HG02938 (cell line): ENCODE data around the gene COA8.
"Not testable (repeated sequence)": the region's sequence is repeated elsewhere in the genome, so short reads cannot be mapped to it uniquely, and the experiment has no call there.

ENCODE experiments used
- ATAC-seq: cut with Tn5 transposase; IDR thresholded peaks from one replicate; pipeline ENCODE4 v1.9.1; 2021; ENCODE audit warnings: mild to moderate bottlenecking, moderate library complexity; ENCODE audit not compliant: unreplicated experiment

Gene COA8

DNA sequence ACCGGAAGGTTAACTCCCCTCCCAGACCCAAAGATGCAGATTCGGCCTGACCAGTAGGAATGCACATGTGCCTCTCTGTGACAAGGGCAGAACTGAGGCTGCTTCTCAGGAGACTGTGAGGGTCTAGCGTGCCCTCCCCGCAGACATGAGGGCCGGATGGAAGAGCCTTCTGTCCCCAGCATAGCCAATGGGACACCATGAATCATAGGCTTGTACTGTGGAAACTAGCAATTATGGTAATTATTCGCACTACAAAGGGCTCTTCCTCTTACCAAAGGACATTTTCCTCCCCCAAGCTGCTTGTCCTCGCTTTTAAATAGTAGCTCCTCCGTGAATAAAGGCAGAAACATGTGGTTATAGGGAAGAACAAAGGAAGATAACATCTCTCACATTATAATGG lies 6.2 kb downstream of the COA8 start:
- ATAC-seq = no peak

GRCh38 chr14:103569408-103569807 lies 6.6 kb downstream of the COA8 start:
- no peak for ATAC-seq

DNA sequence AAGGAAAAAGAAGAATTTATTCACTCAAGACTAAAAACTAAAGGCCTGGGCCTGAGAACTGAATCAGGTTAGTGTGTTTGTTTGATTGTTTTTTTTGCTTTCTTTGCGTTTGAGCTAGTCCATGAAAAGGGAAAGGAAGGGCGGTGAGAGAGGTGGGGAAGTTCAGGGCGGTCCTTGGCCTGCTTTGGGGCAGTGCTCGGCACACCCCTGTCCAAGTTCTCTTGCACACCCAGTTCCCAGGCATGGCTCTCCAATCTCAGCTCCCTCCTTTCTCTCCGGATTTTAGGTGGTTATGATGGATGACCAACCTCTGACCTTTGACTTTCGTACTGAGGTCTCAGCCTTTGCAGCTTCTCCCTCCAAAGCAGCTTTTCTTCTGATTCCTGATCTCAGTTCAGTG lies 11.3 kb downstream of the COA8 start:
- no peak for ATAC-seq

DNA sequence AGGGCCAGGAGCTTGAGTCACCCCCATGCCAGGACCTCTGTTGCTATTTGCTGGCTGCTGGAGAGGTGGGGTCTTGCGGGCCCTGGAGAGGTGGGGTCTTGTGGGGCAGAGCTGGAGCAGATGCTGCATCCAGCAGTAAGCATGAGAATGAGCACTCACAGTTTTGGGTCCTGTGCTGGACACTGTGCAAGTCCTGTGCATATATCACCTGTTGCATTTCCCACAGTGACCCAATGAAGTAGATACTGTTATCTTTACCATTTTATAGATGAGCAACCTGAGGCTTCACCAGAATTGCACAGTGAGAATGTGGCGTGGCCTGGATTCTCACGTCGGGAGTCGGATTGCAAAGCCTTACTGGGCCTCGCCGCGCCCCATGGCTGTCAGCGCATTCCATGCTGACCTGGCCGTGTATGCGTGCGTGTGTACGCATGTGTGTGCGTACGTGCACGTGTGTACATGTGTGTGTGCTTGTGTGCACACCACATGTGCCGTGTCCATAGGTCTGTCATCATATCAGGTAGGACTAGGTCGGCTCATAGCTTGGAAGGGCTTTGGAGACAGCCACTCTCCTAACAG lies 12.0 kb downstream of the COA8 start:
- ATAC-seq = no peak

GRCh38 chr14:103576371-103577024 lies 13.7 kb downstream of the COA8 start:
- no peak for ATAC-seq

GRCh38 chr14:103578401-103579075 lies 15.8 kb downstream of the COA8 start:
- no peak for ATAC-seq

DNA sequence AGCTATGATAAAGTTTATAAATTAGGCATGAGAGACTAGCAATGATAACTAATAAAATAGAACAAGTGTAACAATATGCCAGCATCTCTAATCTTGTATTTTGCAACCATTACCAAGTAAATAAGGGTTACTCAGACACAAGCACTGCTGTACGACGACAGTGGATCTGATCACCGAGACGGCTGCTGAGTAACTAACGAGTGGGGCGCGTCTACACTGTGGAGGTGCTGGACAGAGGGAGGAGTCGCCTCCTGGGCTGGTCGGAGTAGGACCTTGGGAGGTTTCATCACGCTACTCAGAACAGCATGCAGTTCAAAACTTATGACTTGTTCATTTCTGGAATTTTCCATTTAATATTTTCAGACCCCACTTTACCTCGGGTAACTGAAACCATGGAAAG lies 18.4 kb downstream of the COA8 start:
- no peak for ATAC-seq

DNA sequence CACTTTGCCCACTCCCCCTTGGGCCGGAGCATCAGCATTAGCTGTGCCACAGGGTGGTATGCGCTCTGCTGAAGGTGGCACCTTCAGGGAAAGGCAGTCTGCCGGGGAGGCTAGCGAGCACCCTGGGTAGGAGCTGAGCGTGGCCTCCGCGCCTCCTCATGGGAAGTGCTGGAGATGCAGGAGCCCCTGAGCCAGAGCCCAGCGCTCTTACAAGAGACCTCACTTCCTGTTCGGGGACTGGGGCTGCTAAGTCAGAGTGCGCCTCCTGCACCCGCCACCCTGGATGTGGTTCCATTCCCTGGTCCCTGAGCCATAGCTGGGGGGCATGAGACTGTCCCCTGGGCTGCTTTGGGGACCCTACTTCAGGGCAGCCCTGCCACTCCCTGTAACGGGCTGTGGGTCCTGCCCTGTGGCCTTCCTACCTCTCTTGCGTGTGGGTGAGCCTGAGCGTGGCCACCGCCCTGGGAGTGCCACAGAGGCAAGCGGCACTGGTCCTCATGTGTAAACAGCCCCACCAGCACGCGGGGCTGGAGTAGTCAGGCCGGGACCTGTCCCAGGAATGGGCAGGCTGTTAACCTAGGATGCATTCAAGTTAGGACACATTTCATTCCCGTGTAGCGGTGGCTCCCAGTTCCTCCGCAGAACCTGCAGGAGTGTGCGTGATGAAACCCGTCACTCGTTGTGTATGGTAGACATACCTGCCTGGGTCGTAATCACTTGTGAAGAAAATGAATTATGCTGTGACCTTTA lies 19.4 kb downstream of the COA8 start:
- ATAC-seq = no peak

DNA sequence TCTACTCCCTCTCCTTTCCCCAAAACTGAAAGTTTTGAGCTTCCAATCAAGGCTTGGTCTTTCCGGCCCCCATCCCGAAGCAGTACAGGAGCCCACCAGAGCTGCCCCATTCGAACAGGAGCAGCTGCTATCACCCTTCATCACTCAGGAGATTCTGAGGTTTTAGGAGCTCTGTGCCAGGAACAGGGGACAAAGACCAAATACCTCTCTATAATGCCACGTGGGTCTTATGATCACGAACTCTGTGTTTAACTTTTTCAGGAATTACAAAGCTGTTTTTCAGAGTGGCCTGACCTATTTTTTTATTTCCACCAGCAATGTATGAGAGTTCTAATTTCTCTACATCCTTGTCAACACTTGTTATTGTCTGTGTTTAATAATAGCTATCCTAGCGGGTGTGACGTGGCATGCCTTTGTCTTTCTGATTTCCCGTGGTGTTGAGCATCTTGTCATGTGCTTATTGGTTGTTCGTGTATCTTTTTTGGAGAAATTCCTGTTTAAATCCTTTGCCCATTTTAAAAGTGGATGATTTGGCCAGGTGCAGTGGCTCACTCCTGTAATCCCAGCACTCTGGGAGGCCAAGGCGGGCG lies 21.7 kb downstream of the COA8 start:
- no peak for ATAC-seq

GRCh38 chr14:103593577-103593976 lies 30.8 kb downstream of the COA8 start:
- ATAC-seq = peak; percentile 73

GRCh38 chr14:103594265-103594664 lies 31.5 kb downstream of the COA8 start:
- ATAC-seq = no peak

DNA sequence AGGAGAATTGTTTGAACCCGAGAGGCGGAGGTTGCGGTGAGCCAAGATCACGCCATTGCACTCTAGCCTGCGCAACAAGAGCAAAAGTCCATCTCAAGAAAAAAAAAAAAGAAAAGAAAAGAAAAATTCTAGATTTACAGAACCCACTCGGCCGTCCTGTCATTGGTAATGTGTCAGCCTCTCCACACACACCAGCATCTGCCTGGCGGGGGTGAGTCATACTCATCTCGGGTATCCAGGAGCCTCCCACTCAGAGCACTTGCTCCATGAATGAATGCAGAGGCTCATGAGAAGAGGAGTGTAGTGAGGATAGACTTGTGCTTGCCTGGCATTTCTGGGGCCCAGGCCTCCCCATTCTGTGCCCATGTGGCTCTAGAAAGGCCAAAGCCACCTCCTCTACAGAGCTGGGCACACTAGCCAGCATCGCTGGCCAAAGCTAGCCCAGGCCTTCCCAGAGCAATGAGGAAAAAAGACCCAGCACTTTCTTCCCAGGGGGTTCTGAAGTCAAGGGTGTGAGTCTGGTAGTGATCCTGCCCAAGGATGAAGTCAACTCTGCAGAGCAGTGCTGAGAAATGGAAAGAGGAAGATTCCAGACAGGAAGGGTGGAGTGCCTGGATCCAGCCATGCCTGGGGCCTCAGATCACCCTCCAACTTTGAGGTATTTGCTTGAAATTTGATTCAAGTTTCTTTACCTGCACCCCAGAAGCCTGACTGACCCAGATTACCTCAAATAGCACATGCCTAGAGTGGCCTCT lies 35.0 kb downstream of the COA8 start:
- no peak for ATAC-seq

DNA sequence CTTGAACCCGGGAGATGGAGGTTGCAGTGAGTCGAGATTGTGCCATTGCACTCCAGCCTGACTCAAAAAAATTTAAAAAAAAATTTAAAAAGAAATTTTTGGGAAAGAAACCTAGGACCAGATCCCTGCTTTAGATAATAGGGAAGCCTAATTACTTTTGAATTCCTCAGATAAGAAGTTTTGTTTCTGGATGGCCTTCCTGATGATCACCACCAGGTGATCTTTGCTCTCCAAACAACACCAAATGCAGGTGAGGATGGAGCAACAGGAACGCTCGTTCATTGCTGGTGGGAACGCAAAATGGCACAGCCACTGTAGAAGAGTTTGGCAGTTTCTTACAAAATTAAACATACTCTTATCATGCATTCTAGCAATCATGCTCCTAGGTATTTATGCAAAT lies 37.7 kb downstream of the COA8 start:
- ATAC-seq = no peak

- ATAC-seq = no peak
Measured at GRCh38 chr14:103604620-103605019, 41.9 kb downstream of the COA8 start.

- peak; percentile 75 for ATAC-seq
Measured at GRCh38 chr14:103606963-103607668, 44.4 kb downstream of the COA8 start.

DNA sequence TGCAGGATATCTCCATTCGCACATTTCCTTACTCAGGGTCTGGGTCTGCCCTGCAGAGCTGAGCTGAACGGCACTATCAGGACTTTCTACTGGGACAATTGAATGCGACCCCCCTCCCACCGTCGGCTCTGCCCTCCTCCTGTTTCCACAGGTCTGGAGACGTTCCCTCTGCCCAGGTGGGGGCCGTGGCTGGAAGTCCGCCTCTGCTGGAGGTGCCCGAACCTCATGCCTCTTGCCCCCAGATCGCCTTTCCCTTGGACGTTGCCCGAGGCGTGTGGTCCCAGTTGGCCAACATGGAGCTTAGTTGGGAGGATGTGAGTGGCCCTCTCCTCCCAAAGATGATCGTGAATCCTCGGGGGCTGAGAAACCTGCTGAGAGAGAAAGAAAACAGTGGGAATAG lies 45.1 kb downstream of the COA8 start:
- ATAC-seq = no peak

GRCh38 chr14:103609081-103609480 lies 46.3 kb downstream of the COA8 start:
- ATAC-seq = not testable (repeated sequence)

DNA sequence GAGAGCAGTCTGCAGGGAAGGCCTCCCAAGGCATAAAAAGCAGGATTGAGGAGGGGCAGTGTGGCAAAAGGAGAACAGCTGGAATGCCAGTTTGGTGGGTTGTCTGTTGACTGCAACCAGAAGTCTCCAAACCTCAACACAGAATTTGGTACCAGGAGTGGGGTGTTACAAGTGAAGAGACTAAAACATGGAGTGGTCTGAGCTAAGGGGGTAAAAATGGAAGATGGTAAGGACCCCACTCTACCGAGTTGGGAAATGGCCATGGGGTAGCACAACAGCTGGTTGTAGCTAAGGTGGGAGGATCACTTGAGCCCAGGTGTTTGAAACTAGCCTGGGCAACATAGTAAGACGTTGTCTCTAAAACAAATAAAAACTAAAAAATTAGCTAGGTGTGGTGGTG lies 48.5 kb downstream of the COA8 start:
- ATAC-seq = no peak

GRCh38 chr14:103613517-103613916 lies 50.8 kb downstream of the COA8 start:
- ATAC-seq = no peak
